HG02610 (cell line): ENCODE results near the gene TDRD1.

Experiments used
- ATAC-seq: cut with Tn5 transposase; IDR thresholded peaks from one replicate; pipeline ENCODE4 v1.9.1; 2021; ENCODE audit warnings: mild to moderate bottlenecking, moderate library complexity; ENCODE audit not compliant: unreplicated experiment

The TDRD1 gene

GRCh38 chr10:114262496-114262895, 83.3 kb downstream of the TDRD1 start:
- ATAC-seq: no peak

- ATAC-seq: no peak
These were observed 86.4 kb downstream of the TDRD1 start for GRCh38 chr10:114265392-114266053.

GRCh38 chr10:114266521-114266920, 87.4 kb downstream of the TDRD1 start:
- no peak for ATAC-seq

GRCh38 chr10:114271075-114271778, 92.1 kb downstream of the TDRD1 start:
- ATAC-seq: no peak

GRCh38 chr10:114271779-114272167, 92.6 kb downstream of the TDRD1 start:
- no peak for ATAC-seq

GRCh38 chr10:114272696-114273095, 93.5 kb downstream of the TDRD1 start:
- no peak for ATAC-seq

- ATAC-seq: no peak
These were observed 94.8 kb downstream of the TDRD1 start for GRCh38 chr10:114273910-114274309.

GRCh38 chr10:114274616-114275453, 95.7 kb downstream of the TDRD1 start:
- ATAC-seq: no peak

GRCh38 chr10:114276066-114276465, 96.9 kb downstream of the TDRD1 start:
- ATAC-seq: no peak

- no peak for ATAC-seq
These were observed 97.5 kb downstream of the TDRD1 start for GRCh38 chr10:114276671-114277070.

GRCh38 chr10:114278140-114278883, 99.2 kb downstream of the TDRD1 start:
- no peak for ATAC-seq

GRCh38 chr10:114278884-114279191, 99.7 kb downstream of the TDRD1 start:
- ATAC-seq: no peak

- ATAC-seq: no peak
These were observed 100.1 kb downstream of the TDRD1 start for GRCh38 chr10:114279289-114279688.

GRCh38 chr10:114279901-114280644, 100.9 kb downstream of the TDRD1 start:
- ATAC-seq: no peak

GRCh38 chr10:114281006-114281405, 101.9 kb downstream of the TDRD1 start:
- no peak for ATAC-seq

- ATAC-seq: no peak
These were observed 102.3 kb downstream of the TDRD1 start for GRCh38 chr10:114281461-114281860.
